GM12874 (cell line): Measurements from ENCODE around the gene OCA2.

Experiments used
- TF ChIP-seq, protein P1 (sequence below): IDR thresholded peaks from 2 replicates; pipeline ENCODE4 v1.5.1; 2011; ENCODE audit warnings: low read depth, mild to moderate bottlenecking, control low read depth, low read length, moderate library complexity; ENCODE audit not compliant: insufficient read depth

The OCA2 gene

DNA sequence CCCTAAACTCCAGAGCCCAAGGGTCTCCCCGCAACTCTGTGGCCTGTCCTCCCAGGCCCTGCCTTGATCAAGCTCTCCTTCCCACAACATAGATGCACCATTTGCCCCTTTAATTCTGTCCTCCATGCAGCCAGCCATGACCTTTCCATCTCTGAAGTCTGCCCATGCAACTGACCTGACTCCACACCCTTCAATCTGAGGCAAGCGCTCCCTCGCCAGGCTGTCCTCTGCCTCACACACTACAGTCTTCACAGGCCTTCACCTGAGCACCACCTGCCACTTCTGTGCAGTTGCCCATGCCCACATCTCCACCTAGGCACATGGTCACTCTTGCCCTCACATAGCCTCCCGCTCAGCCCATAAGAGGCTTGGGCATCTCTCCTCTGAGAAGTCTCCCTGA is 244.0 kb downstream of the OCA2 start:
- TF ChIP-seq, protein P1, sequence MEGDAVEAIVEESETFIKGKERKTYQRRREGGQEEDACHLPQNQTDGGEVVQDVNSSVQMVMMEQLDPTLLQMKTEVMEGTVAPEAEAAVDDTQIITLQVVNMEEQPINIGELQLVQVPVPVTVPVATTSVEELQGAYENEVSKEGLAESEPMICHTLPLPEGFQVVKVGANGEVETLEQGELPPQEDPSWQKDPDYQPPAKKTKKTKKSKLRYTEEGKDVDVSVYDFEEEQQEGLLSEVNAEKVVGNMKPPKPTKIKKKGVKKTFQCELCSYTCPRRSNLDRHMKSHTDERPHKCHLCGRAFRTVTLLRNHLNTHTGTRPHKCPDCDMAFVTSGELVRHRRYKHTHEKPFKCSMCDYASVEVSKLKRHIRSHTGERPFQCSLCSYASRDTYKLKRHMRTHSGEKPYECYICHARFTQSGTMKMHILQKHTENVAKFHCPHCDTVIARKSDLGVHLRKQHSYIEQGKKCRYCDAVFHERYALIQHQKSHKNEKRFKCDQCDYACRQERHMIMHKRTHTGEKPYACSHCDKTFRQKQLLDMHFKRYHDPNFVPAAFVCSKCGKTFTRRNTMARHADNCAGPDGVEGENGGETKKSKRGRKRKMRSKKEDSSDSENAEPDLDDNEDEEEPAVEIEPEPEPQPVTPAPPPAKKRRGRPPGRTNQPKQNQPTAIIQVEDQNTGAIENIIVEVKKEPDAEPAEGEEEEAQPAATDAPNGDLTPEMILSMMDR = no peak

DNA sequence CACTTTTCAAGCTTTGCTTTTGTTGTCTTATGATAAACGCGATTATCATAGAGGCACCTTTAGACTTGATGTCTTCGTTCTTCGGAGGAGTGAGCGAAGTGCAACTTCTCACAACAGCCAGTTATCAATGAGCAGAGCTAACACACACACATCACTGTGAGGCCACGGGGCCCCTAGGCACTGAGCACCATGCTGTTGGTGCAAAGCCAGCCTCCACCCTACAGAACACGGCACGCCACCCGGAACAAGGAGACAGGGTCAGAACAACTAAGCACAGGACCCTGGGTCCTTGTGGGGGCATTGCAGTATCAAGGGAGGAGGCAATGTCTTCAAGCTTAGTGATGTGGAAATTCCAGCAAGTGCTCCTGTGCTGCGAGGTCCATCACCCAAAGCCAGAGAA is 244.5 kb downstream of the OCA2 start:
- TF ChIP-seq, protein P1 = no peak

DNA sequence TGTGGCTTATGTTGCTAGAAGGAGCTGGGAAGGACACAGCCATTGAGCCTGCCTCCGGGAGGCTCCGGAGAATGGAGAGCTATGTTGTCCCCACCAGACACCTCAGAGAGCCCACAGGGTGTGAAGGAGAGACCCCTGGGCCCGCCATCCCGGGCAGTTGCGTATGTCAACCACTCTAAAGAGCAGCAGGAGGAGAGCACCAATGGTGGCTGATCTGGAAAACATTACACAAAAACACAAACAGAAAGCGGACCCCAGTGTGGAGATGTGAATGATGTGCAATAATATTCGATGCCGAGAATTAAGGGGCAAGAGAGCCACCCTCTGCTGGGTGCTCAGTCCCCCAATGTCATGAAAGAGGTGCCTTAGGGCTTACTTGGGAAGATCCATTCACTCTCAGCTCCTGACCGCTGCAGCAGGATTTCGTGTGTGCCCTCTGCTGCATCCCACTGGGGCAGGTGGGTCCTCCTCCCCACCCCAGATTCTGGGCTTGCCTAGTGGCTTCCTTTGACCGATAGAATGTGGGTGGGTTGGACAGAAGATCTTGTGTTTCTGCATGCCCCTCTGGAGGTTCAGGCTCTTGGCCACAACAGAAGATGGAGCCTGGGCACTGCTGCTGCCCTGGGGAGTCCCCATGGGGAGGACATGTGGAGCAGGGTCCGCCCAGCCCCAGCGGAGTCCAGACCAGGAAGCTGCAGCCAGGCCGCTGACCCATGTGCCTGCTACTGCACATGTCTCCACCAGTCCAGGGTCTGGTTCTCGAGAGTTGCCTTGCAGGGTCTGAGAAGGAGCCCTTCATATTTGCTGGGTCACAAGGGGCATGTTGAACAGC is 245.3 kb downstream of the OCA2 start:
- TF ChIP-seq, protein P1 = no peak

DNA sequence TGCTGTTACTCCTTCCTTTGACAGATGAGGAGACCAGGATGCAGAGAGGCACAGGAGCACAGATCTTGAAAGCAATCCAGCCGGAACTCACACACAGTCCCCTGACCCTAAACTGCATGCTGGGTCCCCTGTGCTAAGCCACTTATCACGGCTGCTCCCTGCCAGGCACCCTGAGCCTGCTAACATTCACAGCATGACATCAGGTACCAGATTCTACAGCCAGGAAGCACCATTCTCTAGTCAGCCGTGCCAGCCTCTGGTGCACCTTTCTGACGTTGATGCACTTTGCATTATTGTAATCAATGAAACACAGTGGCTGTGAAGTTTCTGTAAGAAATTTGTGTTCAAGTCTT is 247.3 kb downstream of the OCA2 start:
- TF ChIP-seq, protein P1 = no peak

DNA sequence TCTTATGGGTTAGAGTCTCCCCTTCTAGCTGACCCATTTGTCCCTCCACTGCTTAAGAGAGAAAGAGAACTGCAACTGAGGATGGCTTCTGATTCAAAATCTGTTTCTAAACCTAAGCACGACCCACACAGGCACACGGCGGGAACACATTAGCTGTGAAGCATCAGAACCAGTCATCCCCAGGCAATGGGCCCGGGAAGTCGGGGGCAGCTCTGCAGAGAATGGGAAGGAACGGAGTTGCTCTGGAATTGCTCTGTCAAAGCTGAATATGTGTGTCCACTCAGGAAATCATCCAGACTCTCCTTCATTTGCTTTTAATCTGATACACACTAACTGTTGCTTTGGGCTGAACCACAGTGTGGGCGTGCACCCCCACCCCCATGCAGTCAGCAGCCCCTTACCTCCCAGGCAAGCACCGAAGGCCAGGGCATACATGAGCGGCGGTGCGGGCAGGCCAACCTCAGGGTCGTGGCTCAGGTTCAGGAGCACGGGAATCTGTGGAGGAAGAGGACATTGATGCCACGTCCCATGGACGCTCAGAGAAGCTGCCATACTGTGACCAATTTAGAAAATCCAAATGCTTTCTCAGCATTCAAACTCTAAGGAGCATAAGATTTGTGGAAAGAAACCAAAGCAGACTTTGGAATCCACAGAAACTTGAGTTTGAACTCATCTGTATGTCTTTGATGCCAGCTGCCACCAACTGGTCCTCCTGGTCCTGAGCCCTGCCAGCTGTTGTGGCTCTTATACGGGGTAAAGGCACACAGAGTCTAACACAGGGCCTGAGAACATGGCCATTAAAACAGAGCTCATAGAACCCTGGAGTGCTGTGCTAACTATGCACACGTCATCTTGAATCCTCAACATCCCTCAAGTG is 247.9 kb downstream of the OCA2 start:
- TF ChIP-seq, protein P1 = no peak

DNA sequence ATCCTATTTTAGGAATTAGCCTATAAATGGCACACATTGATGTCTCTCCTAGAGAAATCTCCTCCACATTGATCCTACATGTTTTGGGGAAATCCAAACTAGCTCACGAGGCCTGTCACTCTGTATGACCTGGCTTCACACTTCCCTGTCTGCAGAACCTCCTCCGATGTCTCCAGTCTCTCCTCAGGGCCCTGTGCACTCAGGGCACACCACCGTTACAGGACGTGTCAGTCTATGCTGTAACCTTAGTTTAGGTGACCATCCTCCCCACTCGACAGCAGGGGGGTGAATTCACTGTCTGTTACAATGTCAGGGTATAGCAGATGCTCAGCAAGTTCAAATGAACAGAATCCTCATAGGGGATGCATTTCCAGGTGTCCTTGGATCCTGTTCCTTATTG is 249.1 kb downstream of the OCA2 start:
- TF ChIP-seq, protein P1 = no peak

DNA sequence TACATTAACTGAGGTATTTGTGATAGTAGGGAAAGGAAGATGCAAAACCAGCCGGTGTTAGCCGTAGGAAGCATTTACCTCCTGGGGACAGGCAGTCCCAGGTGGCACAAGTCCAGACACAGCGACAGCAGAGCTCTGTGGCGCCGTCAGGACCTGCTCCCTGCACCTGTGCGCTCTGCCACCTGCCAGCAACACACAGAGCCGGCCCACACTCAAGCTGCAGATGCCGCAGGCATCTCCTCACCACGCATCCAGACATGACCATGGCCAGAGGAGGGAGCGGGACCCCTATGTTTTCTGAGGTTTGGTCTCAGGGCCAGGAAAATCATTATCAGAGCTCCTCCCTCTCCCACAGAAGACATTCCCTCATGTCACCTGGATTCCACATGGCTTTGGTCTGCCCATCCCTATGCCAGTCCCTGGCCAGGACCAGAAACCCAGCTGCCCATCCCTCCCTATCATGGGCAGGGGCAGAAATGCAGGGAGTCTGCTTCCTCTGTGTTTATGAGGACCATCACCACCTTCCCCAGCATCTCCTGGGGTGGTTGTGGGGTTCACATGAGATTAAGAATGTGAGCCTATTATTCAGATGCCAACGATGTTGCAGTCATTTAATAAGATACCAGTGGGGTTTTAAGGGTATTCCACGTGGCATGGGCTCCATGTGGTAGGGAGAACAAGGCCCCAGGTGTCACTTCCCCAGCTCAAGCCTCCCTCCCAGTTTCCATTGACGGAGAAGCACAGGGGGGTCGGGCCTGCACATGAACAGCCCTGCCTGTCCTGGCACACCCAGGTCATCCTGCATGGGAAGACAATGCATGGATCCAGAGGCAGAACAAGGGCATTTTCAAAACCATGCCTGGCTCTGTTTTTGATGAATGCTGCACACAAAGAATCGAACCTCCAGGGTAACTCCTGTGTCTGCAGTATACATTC is 251.1 kb downstream of the OCA2 start:
- TF ChIP-seq, protein P1 = no peak
